Measurements from ENCODE around the gene METTL3. TPM values are rescaled to one million over a fixed set of nuclear protein-coding genes. Genes with fewer than 3 reads are reported as not detected.
"Not testable (repeated sequence)": the region's sequence is repeated elsewhere in the genome, so short reads cannot be mapped to it uniquely, and the experiment has no call there.

Gene METTL3
- total and polyA plus RNA-seq, 2 donors (not counting 1 experiment from before 2014, with no cell fraction given) = 39.2 to 59.9 TPM

DNA sequence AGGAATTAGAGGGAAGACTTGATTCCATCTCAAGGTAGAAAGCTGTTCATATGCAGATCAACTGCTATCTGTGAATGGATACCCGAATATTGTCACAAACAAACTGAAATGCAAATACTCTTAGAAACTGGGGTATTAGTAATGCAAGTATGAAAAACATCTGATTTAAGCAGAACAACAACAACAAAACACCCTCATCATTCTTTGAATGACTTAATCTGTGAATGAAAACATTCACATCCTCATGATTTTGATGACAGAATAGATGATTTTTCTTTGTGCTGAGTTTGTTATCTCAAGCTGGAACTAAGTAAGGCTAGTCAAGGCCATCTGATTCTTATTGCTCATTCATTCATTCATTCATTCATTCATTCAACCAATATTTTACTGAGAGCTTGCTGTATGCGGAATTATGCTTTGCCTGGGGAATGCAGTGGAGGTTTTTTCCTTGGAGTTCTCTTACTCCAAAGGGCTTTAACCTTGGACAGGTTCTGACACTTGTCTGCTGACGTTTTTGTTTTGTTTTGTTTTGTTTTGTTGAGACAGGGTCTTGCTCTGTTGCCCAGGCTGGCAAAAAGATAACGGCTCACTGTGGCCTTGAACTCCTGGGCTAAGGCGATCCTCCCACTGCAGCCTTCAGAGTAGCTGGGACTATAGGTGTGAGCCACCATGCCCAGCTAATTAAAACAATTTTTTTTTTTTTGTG lies 45.4 kb upstream of the METTL3 start:
- Histone ChIP-seq H3K4me1 (ENCODE audit: control insufficient read depth, extremely low read depth, insufficient read depth, low read length) (no peaks in the 10 kb centered on the region), H3K27ac (ENCODE audit: insufficient read depth, low read length) (no peak overlapping the region), H2AFZ (ENCODE audit: low read length) (no peak overlapping the region), H3K4me2 (ENCODE audit: extremely low read depth, insufficient read depth, low read length) (no peak overlapping the region), H3K79me2 (ENCODE audit: control insufficient read depth, insufficient read depth, low read length) (no peaks in the 10 kb centered on the region), H3K9me3 (ENCODE audit: control insufficient read depth, insufficient read depth, low read depth, low read length) (no peaks in the 10 kb centered on the region), H3K9ac (ENCODE audit: insufficient read depth, low read length) (no peak overlapping the region), H3K36me3 (ENCODE audit: control insufficient read depth, insufficient read depth, low read length) (no peaks in the 10 kb centered on the region), H3K4me3 (replicated peaks in 1 of 4; ENCODE audit: control extremely low read depth in 1 of 4, insufficient read depth in 1 of 4, low read depth in 3 of 4, low read length in 4 of 4) (no peak overlapping the region), H3K27me3 (ENCODE audit: control insufficient read depth, insufficient read depth, low read length) (no peaks in the 10 kb centered on the region), H4K20me1 (ENCODE audit: control insufficient read depth, extremely low read depth, insufficient read depth, low read length) (no peaks in the 10 kb centered on the region)
- no peak for TF ChIP-seq CTCF (conservative IDR thresholded peaks at IDR 0.05 in 1 of 2, IDR thresholded peaks at IDR 0.05 in 1 of 2; ENCODE audit: low read depth in 1 of 2, low read length in 2 of 2)
- TF ChIP-seq EZH2 (IDR thresholded peaks at IDR 0.05; ENCODE audit: low read length, missing control alignments) = no peak
- DNase-seq (ENCODE audit: low read depth in 2 of 2) = no peak

DNA sequence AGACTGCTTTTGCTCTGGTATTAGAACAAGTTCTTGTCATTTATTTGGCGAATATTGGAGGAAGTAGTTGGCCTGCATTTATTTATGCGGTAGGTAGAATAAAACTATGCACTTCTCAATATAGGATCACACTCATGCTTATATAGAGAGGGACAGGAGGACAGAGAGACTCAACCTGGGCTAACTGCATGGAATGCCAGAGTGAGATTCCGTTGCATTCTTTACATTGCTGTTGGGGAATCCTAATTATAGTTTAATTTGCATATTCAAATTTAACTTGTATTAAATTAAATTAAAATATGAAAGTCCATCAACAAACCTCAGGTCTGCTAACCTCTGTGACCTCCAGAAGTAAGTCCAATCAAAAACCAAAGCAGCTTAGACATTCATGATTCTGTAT lies 42.1 kb upstream of the METTL3 start:
- no peak for DNase-seq (ENCODE audit: low read depth in 2 of 2)
- Histone ChIP-seq H3K4me3 (replicated peaks in 1 of 4; ENCODE audit: control extremely low read depth in 1 of 4, insufficient read depth in 1 of 4, low read depth in 3 of 4, low read length in 4 of 4) (no peak overlapping the region), H3K27me3 (ENCODE audit: control insufficient read depth, insufficient read depth, low read length) (no peaks in the 10 kb centered on the region), H3K79me2 (ENCODE audit: control insufficient read depth, insufficient read depth, low read length) (no peaks in the 10 kb centered on the region), H3K36me3 (ENCODE audit: control insufficient read depth, insufficient read depth, low read length) (no peaks in the 10 kb centered on the region), H3K9ac (ENCODE audit: insufficient read depth, low read length) (no peak overlapping the region), H2AFZ (ENCODE audit: low read length) (no peak overlapping the region), H3K9me3 (ENCODE audit: control insufficient read depth, insufficient read depth, low read depth, low read length) (no peaks in the 10 kb centered on the region), H3K4me1 (ENCODE audit: control insufficient read depth, extremely low read depth, insufficient read depth, low read length) (no peaks in the 10 kb centered on the region), H3K27ac (ENCODE audit: insufficient read depth, low read length) (no peak overlapping the region), H4K20me1 (ENCODE audit: control insufficient read depth, extremely low read depth, insufficient read depth, low read length) (no peaks in the 10 kb centered on the region), H3K4me2 (ENCODE audit: extremely low read depth, insufficient read depth, low read length) (no peak overlapping the region)
- TF ChIP-seq CTCF (conservative IDR thresholded peaks at IDR 0.05 in 1 of 2, IDR thresholded peaks at IDR 0.05 in 1 of 2; ENCODE audit: low read depth in 1 of 2, low read length in 2 of 2) = no peak
- TF ChIP-seq EZH2 (IDR thresholded peaks at IDR 0.05; ENCODE audit: low read length, missing control alignments) = no peak

- not testable (repeated sequence) for H3K9ac ChIP-seq (ENCODE audit: insufficient read depth, low read length); H3K4me1 ChIP-seq (ENCODE audit: control insufficient read depth, extremely low read depth, insufficient read depth, low read length); H4K20me1 ChIP-seq (ENCODE audit: control insufficient read depth, extremely low read depth, insufficient read depth, low read length); H3K79me2 ChIP-seq (ENCODE audit: control insufficient read depth, insufficient read depth, low read length); H2AFZ ChIP-seq (ENCODE audit: low read length); H3K4me3 ChIP-seq (replicated peaks in 1 of 4; ENCODE audit: control extremely low read depth in 1 of 4, insufficient read depth in 1 of 4, low read depth in 3 of 4, low read length in 4 of 4); H3K27me3 ChIP-seq (ENCODE audit: control insufficient read depth, insufficient read depth, low read length); H3K9me3 ChIP-seq (ENCODE audit: control insufficient read depth, insufficient read depth, low read depth, low read length); H3K4me2 ChIP-seq (ENCODE audit: extremely low read depth, insufficient read depth, low read length); DNase-seq (ENCODE audit: low read depth in 2 of 2); H3K36me3 ChIP-seq (ENCODE audit: control insufficient read depth, insufficient read depth, low read length); H3K27ac ChIP-seq (ENCODE audit: insufficient read depth, low read length)
These were observed 33.4 kb upstream of the METTL3 start for GRCh38 chr14:21544588-21544987.
